ENCODE results near the gene SERTAD4.

SERTAD4 gene

DNA sequence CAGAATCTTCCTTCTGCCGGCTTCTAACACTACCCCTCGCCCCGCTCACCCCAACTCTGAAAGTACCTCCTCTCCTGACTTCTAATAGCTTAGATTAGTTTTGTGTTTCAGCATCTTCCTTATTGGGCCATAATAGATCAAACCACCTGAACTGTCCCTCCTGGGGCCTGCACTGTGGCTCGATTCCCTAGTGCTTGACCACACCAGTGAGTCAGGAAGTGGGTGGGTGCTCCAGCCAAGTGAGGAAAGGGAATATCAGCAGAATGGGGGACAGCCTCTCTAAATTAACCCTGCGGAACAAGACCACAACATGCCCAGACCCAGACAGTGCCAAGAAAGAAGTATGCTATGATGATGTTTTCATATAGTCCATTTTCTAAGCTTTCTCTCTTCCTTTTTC lies 8.5 kb downstream of the SERTAD4 start:
- Histone ChIP-seq H3K27me3 (ENCODE audit: insufficient read depth, poor library complexity, severe bottlenecking) (peaks cover 7% of the 10 kb centered on the region), H3K4me3 (replicated peaks; ENCODE audit: insufficient read depth, low read length) (no peak overlapping the region), H3K27ac (replicated peaks) (no peak overlapping the region)
- no peak for DNase-seq (ENCODE audit: low read depth in 1 of 2, low spot score in 1 of 2)
- TF ChIP-seq SPI1 (IDR thresholded peaks at IDR 0.05; ENCODE audit: borderline replicate concordance, low read depth), result no peak
- no peak for TF ChIP-seq GABPA (IDR thresholded peaks at IDR 0.05; ENCODE audit: low read depth)
- TF ChIP-seq REST (IDR thresholded peaks at IDR 0.05; ENCODE audit: insufficient replicate concordance, low read depth), result no peak

DNA sequence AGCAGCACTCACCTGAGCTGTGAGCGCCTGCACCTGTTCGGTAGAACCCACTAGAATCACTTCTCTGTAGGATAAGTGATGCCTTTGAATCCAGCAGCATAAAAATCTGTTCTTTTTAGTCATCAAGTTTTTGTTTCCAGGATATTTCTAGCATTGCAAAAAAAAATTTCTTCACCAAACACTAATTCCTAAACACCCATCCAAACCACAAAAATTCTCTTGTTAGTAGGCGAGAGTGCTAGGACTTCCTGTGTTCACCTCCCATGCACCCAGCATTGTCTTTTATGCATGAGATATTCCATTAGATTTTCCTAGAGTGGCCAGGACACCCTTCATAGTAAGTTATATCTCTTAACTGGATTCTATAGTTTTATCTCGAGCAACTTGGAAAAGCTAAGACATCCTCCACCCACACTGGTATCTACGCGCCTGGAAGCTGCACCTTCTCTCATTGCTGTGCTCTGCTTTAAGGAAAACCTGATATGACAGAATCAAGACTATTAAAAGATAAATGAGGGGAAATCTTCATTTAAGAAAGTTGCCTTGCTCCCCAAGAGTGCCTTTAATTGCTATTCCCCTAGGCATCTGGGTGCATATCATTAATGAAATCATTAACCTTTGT lies 12.3 kb downstream of the SERTAD4 start:
- TF ChIP-seq SPI1 (IDR thresholded peaks at IDR 0.05; ENCODE audit: borderline replicate concordance, low read depth) (no peak), REST (IDR thresholded peaks at IDR 0.05; ENCODE audit: insufficient replicate concordance, low read depth) (no peak), GABPA (IDR thresholded peaks at IDR 0.05; ENCODE audit: low read depth) (no peak), POLR2AphosphoS5 (IDR thresholded peaks at IDR 0.05; ENCODE audit: low read depth) (no peak), CTCF (IDR thresholded peaks at IDR 0.05; ENCODE audit: insufficient read depth, low read length) (no peak)
- Histone ChIP-seq H3K27ac (replicated peaks) (no peak overlapping the region), H3K27me3 (ENCODE audit: insufficient read depth, poor library complexity, severe bottlenecking) (peaks cover 3% of the 10 kb centered on the region), H3K4me3 (replicated peaks; ENCODE audit: insufficient read depth, low read length) (no peak overlapping the region)
- no peak for DNase-seq (ENCODE audit: low read depth in 1 of 2, low spot score in 1 of 2)

- Histone ChIP-seq H3K27ac (replicated peaks) (no peak overlapping the region), H3K27me3 (ENCODE audit: insufficient read depth, poor library complexity, severe bottlenecking) (peaks cover 16% of the 10 kb centered on the region), H3K4me3 (replicated peaks; ENCODE audit: insufficient read depth, low read length) (no peak overlapping the region)
- no peak for DNase-seq (ENCODE audit: low read depth in 1 of 2, low spot score in 1 of 2)
- TF ChIP-seq GABPA (IDR thresholded peaks at IDR 0.05; ENCODE audit: low read depth) (no peak), REST (IDR thresholded peaks at IDR 0.05; ENCODE audit: insufficient replicate concordance, low read depth) (no peak), CTCF (IDR thresholded peaks at IDR 0.05; ENCODE audit: insufficient read depth, low read length) (no peak), SPI1 (IDR thresholded peaks at IDR 0.05; ENCODE audit: borderline replicate concordance, low read depth) (no peak), POLR2AphosphoS5 (IDR thresholded peaks at IDR 0.05; ENCODE audit: low read depth) (no peak)
Observed at GRCh38 chr1:210246447-210246846, 13.9 kb downstream of the SERTAD4 start.
